Stimulated activated CD8-positive, alpha-beta memory T cell treated with anti-CD3 and anti-CD28 coated beads, Interleukin-4, amount 100 ng/mL, for 4 hours (primary cell): ENCODE results near the gene UNC13B.
"Not testable (repeated sequence)": the region's sequence is repeated elsewhere in the genome, so short reads cannot be mapped to it uniquely, and the experiment has no call there.

Experiments used
- DNase-seq, 2 donors: peaks; one replicate each; pipeline ENCODE4 v3.0.0-alpha.2; 2020; ENCODE audit warnings: low read depth in 2 of 2, low spot score in 1 of 2

UNC13B gene

DNA sequence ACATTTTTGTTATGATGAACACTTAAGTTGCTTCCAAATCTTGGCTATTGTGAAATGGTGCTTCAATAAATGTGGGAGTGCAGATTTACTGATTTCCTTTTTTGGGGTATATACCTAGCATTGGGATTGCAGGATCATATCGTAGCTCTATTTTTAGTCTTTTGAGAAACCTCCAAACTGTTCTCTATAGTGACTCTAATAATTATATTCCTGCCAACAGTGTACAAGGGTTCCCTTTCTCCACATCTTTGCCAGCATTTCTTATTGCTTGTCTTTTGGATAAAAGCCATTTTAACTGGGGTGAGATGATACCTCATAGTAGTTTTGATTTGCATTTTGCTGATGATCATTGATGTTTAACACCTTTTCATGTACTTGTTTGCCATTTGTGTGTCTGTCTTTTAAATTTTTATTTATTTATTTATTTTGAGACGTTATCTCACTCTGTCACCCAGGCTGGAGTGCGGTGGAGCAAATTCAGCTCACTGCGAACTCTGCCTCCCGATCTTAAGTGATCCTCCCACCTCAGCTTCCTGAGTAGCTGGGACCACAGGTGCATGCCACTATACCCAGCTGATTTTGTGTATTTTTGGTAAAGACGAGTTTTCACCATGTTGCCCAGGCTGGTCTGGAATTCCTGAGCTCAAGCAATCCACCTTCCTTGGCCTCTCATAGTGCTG, 59.0 kb downstream of the UNC13B start:
- no peak for DNase-seq

DNA sequence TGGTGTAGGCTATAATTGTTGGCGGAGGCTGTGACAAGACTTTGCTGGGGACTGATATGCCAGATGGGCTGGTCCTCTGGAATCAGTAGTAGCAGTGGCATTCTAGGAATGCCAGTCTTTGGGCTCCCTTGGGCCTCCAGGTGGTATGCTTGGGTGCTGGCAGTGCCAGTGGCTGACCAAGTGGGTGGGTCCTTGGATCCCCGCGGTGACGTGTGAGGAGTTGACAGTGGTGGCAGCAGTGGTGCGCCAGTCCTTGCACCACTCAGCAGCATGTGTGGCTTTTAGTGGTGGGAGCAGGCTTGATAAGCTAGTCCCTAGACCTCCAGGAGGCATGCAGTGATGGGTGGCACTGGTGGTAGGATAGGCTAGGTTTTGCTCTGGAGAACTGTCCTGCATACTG, 63.9 kb downstream of the UNC13B start:
- no peak for DNase-seq

DNA sequence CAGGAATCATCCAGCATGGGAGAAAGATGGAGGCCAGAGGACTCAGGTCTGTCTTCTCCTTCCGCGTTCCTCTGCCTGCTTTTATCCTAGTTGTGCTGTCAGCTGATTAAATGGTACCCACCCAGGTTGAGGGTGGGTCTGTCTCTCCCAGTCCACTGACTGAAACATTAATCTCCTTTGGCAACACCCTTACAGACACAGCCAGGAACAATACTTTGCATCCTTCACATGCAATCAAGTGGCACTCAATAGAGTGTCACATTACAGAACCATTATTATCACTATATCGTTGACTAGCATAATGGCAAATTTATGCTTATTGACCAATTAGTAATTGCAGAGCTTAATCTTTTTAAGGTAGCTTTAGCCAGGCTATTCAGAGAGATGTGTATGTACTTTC, 64.8 kb downstream of the UNC13B start:
- DNase-seq = no peak

DNA sequence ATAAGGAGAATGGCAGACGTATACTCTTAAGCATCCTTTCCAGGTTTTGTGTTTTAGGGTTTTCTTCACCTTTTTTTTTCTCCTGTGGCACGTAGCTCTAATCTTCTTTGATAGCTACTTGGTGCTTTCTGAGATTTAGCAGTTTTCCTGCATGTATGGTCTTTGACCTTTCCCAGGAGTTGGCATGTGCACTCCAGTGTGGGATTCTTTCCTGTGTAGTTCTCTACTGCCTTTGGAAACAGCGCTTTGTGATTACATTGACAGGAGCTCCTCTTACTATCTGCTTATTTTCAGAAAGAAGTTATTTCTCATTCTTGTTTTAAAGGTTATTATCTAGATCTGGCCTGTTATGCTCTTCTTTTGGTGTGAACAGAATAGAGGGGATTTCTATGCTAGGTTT, 65.5 kb downstream of the UNC13B start:
- no peak for DNase-seq

DNA sequence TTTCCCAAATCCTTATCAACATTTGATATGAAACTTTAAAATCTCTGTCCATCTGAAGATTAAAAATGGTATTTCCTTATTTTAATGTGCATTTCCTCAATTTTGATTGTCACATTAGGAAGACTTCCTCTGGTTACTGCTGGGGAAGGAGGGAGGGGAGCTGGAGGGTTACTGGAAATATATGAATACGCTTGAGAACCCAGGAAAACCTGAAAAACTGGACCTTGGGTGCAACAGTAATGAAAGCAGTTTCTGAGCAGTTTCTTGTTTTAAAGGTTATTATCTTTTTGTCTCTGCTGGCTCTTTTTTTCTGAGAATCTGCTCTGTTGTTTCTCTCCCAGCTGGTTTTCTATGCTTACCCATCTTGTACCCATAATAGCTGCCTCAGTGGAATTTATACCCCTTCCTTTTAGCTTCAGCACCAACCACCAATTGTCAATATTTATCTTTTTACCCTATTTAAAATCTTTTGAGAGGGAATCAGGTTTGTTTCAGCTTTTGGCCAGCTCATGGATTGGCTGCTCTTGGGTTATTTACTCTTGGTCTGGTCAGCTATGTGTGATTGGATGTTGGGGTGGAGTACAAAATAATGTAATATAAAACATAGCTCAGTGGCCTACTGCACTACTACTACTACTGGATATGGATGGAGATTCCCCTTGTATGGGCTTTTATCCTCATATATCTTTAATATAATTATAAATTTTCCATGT, 67.4 kb downstream of the UNC13B start:
- no peak for DNase-seq

DNA sequence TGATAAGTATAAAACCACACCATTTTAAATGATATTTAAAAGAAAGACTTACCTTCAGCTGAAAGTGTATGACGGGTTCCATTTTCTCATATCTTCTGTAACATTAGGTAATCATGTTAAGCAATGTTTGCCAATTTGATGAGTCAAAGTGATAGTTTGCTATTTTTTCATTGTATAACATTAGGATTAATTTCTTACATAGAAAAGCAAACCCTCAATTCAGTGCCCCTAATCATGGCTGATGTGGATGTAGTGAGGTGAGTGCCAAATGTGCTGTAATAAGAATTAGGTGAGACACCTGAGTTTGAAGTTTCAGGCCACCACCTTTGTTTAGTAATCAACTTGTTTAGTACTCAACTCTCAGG, 68.0 kb downstream of the UNC13B start:
- no peak for DNase-seq

DNA sequence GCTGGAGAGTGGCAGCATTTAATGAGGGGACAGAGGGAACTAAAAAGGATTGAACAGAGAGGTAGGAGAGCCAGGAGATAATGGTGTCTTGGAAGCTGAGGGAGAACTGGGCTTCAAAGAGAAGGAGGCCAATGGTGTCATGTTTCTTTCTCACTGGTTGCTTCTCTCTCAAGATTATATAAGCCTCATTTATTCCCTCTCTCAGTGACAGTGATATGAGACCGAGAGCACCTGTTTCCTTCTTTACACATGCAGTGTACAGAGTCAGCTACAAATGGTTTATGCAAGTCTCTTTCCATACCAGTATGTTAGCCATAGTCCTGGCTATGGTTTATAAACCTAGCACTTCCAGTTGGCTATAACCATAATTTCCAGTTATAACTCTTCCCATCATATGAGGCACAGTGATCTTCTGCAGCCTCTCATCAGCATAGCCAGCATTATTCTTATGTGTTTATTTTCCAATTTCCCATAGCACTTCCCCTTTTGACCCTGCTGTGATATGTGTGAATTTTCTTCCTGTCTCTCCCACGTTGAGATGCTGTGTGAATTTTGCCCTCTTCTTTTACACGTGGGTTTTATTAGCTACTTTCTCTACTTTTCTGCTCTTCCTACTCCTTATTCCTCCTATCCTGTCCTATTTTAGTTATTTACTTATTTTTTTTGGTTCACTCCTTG, 71.2 kb downstream of the UNC13B start:
- no peak for DNase-seq

DNA sequence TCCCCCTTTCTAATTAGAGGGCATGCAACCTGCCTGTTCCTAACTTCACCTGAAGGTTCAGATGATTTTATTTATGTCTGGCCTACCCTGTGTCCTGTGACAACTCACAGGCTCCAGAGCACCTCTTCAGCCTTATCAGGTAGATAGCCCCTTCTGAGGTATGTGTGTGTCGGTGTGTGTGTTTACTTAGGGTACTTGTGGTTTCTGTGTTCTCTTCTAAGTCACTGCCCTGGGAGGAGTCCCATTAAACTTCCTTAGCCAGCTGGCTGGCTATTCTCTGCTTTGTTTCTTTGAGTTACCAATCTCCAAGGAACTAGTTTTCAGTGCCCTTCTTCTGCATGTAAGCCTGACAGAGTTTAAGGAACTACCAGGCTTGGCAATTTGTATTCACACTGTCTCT, 74.9 kb downstream of the UNC13B start:
- DNase-seq = no peak

DNA sequence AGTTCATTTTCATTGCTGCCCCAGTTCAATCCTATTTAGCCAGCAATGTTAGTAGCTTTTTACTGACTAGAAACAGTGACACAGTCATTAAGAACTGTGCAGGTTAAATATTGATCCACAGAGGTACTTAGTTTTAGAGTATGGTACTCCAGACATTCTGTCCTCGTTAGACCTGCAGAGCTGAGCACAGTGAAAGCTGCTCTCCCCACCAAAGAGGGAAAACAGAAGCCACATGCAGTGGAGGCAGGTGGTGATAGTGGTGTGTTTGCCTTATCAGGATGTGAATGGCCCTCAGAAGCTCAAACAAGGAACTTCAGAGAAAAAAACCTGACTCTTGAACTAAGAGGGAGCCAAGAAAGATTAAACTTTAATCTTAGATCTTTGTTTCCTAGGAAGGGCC, 75.5 kb downstream of the UNC13B start:
- no peak for DNase-seq

DNA sequence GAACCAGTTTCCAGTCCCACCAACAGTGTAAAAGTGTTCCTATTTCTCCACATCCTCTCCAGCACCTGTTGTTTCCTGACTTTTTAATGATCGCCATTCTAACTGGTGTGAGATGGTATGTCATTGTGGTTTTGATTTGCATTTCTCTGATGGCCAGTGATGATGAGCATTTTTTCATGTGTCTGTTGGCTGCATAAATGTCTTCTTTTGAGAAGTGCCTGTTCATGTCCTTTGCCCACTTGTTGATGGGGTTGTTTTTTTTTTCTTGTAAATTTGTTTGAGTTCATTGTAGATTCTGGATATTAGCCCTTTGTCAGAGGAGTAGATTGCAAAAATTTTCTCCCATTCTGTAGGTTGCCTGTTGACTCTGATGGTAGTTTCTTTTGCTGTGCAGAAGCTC, 84.1 kb downstream of the UNC13B start:
- not testable (repeated sequence) for DNase-seq

DNA sequence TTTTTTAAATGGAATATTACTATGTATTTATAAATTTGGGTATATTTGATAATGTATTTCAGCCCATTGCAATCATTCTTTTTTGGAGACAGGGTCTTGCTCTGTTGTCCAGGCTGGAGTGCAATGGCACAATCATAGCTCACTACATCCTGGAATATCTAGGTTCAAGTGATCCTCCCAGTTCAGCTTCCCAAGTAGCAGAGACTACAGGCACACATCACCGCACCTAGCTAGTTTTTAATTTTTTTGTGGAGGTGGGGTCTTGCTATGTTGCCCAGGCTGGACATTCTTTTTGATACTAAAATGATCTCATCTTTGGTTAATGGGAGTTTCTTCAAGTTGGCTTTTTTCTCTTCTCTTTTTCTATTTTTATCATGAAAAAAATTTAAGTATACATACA, 91.3 kb downstream of the UNC13B start:
- no peak for DNase-seq

DNA sequence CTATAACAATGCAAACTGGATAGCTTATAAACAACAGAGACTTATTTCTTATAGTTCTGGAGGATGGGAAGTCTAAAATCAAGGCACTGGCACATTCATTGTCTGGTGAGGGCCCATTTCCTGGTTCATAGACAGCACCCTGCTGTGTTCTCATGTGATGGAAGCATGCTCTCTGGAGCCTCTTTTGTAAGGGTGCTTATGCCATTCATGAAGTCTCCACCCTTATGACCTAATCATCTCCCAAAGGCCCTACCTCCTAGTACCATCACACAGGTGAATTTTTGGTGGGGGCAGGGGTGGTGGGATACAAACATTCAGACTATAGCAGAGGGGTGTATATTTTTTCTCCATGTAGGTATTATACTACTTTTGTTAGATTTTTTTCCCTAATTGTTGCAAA, 92.4 kb downstream of the UNC13B start:
- no peak for DNase-seq

DNA sequence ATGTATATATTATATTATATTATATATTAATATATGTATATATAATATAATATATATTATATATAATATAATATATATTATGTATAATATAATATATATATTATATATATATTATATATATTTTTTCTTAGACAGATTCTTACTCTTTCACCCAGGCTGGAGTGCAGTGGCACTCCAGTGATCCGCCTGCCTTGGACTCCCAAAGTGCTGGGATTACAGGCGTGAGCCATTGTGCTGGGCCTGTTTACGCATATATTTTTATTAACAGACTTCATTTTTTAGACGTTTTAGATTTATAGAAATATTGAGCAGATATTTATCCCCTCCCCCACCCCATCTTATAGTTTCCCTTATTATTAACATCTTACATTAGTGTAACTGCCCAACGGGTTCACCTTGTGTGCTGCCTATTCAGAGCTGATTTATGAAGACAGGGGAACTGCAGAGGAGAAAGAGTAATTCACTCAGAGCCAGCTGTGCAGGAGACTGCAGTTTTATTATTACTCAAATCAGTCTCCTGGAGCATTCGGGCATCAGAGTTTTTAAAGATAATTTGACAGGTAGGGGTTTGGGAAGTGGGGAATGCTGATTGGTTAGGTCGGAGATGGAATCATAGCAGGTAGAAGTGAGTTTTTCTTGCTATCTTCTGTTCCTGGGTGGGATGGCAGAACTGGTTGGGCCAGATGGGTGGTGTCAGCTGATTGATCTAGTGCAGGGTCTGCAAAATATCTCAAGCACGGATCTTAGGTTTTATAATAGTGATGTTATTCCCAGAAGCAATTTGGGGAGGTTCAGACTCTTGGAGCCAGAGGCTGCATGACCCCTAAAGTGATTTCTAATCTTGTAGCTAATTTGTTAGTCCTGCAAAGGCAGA, 93.4 kb downstream of the UNC13B start:
- DNase-seq = no peak

DNA sequence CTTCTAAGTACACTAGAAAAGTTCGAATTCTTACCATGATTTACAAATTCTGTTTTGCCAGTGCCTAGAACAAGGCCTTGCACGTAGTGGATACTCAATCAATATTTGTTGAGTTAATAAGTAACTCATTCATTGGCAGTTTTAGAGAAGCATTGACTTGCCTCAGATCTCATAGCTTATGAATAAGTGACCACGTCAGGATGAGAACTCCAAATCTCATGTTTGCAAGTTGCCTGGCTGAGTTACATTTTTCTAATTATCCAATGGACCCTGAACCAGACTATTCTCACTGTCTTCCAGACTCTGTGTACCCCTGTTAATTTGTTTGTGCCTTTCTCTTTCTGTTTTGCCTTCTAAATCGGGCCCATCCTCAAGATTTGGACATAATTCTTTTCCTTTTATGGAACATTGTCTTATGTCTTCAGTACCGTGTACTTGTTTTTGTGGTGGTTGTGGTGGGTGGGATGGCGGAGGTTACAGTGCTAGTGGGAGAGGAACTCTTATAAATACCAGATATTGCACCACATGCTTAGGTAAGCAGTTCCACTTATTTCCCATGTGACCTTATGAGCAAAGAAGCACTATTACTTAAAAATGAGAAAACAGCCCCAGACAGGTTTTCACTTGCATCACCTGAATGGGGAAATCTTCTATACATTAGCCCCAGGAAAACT, 96.3 kb downstream of the UNC13B start:
- no peak for DNase-seq

DNA sequence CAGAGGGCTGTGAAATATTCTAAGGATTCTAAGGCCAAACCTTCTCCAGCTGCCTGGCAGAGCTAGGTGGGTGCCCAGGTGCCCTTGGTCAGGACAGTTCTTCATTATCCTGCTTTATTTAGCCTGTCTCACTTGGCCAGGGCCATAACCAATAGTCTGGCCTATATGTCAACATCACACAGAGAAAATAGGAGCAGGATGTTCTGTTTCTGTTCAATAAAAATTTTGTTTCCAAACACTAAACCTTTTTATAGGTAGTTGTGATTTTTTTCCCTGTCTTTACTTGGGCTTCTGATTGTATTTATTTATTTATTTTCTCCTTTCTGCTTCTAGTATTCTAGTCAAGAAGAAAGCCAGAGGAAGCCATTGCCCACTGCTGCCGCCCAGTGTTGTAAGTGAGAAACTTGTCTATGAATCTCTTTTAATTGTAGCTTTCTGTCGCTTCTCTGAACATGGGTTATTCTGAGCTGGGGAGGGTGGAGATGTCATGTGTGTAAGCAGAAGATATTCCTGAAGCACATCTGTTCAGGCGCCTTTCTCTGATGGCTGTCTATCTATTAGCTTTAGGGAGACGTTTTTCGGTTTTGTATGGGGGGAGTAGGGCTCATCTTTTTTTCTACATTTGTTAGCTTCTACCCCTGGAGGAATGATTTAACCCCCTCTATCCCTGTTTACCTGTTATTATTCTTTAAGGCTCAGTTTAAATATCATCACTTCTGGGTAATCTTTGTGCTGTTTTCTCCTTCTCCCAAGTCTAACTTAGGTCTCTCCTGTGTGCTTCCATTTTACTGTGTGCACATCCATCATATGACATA, 97.1 kb downstream of the UNC13B start:
- DNase-seq = no peak

DNA sequence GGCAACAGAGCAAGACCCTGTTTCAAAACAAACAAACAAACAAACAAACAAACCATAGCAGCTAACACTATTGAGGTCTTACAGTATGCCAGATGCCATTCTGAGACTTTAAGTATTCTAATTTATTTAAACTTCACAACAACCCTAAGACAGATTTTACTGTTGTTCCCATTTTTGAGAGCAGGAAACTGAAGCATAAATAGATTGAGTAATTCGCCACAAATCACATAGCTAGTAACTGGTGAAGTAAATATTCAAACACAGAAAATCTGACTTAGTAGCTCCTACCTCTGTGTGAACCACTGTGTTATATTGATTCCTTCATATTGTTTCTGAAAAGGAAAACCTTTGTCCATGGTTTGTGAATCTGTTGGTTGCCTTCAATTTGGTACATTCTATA, 98.4 kb downstream of the UNC13B start:
- DNase-seq = no peak

DNA sequence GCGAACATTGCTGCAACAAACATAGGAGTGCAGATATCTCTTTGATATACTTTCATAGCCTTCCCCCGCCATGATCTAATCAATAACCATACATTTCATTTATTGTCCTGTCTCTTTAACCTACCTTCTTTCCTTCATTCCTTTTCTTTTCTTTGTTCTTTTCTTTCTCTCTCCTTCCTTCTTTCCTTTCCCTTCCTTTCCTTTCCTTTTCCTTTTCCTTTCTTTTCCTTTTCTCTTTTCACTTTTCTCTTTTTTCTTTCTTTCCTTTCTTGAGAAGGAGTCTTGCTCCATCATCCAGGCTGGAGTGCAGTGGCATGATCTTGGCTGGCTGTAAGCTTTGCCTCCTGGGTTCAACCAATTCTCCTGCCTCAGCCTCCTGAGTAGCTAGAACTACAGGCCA, 100.3 kb downstream of the UNC13B start:
- no peak for DNase-seq

DNA sequence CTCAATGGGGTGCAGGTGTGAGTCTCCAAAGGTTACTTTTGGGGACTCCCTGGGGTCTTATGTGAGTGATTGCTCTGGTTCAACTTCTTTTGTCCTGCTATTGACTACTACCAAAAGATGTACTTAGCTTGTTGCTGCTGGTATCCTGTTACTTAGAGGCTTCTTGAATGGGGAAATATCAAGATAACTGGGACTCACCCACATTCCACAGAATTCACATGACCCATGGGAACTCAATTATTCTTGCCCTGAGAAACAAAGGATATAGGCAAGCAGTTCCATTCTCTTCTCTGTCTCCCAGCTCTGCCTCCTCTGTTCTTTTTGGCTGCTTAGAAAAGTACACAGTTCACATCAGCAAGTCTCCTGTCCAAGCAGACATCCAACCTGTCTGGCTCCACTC, 105.9 kb downstream of the UNC13B start:
- DNase-seq = no peak

DNA sequence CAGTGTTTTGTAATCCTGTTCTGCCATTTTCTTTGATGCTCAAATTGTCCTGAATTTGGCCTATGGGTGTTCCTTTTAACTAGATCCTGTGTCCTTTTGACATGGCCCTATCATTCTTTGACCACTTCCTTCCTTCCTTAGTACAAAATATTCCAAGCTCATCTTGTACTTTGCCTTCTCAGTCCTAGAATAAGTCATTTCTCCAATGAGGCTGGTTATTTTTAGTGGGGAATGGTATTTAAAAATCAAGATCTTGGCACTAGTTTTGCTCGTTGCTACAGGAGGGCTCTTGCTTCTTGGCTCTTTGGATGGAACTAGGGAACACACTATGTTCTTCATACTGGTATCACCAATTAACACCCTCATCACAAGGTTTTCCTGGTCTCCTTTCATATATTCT, 108.1 kb downstream of the UNC13B start:
- DNase-seq = no peak

DNA sequence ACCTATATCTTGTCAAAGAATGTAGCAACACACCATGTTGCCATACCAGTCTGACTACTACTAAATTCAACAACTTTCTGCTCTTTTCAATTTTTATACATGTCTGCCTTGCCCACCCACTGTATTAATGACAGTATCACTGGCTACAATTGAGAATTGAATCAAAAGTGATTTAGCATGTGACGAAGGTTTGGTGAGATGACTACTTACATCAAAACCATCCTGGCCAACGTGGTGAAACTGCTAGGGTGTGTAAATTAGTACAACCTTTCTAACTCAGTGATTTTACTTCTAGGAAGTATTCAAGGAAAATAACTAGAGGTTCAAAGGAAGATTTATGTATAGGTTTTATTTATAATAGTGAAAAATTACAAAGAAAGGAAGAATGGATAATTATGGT, 109.8 kb downstream of the UNC13B start:
- no peak for DNase-seq
